DMS53 (cell line): ENCODE results near the gene MMS22L.

Source experiments
- DNase-seq: peaks from one replicate; lab custom pipeline; 2025; lab: John Stamatoyannopoulos, UW

MMS22L gene

GRCh38 chr6:97282726-97283617 is at the start of gene MMS22L:
MMS22L (minus strand) TSS chr6:97283216; CDS start chr6:97282477, 739 bp downstream.
- DNase-seq = peak; percentile 96

- DNase-seq = no peak
Observed at GRCh38 chr6:97322811-97323210, 39.8 kb upstream of the MMS22L start.

- DNase-seq = no peak
Observed at GRCh38 chr6:97322226-97322625, 39.2 kb upstream of the MMS22L start.

- DNase-seq = peak; percentile 4
Observed at GRCh38 chr6:97316978-97317377, 34.0 kb upstream of the MMS22L start.

GRCh38 chr6:97312241-97312640 is 29.2 kb upstream of the MMS22L start:
- DNase-seq = no peak

- no peak for DNase-seq
Observed at GRCh38 chr6:97306544-97307320, 23.7 kb upstream of the MMS22L start.

- no peak for DNase-seq
Observed at GRCh38 chr6:97305414-97306066, 22.5 kb upstream of the MMS22L start.

GRCh38 chr6:97304701-97305100 is 21.7 kb upstream of the MMS22L start:
- no peak for DNase-seq

- DNase-seq = no peak
Observed at GRCh38 chr6:97294451-97294850, 11.4 kb upstream of the MMS22L start.

GRCh38 chr6:97293198-97293696 is 10.2 kb upstream of the MMS22L start:
- no peak for DNase-seq

GRCh38 chr6:97292671-97293070 is 9.7 kb upstream of the MMS22L start:
- no peak for DNase-seq

- no peak for DNase-seq
Observed at GRCh38 chr6:97291896-97292295, 8.9 kb upstream of the MMS22L start.

GRCh38 chr6:97289332-97289731 is 6.3 kb upstream of the MMS22L start:
- no peak for DNase-seq

GRCh38 chr6:97288188-97288587 is 5.2 kb upstream of the MMS22L start:
- no peak for DNase-seq

- peak; percentile 41 for DNase-seq
Observed at GRCh38 chr6:97282238-97282725, 734 bp downstream of the MMS22L start.

- no peak for DNase-seq
Observed at GRCh38 chr6:97280766-97281165, 2.2 kb downstream of the MMS22L start.

GRCh38 chr6:97275804-97276203 is 7.2 kb downstream of the MMS22L start:
- no peak for DNase-seq

- no peak for DNase-seq
Observed at GRCh38 chr6:97269821-97270220, 13.2 kb downstream of the MMS22L start.

GRCh38 chr6:97262676-97263075 is 20.3 kb downstream of the MMS22L start:
- no peak for DNase-seq

GRCh38 chr6:97246842-97247241 is 36.2 kb downstream of the MMS22L start:
- no peak for DNase-seq

GRCh38 chr6:97240222-97240621 is 42.8 kb downstream of the MMS22L start:
- peak; percentile 1 for DNase-seq

GRCh38 chr6:97231911-97232310 is 51.1 kb downstream of the MMS22L start:
- no peak for DNase-seq
